ENCODE data around the gene ZNF649.

GRCh38 chr19:51884713-51885112 is 20.1 kb downstream of the ZNF649 start:
- TF ChIP-seq CTCF (IDR thresholded peaks at IDR 0.05) (no peak), POLR2AphosphoS5 (IDR thresholded peaks at IDR 0.05; ENCODE audit: low read depth, low read length) (no peak), REST (IDR thresholded peaks at IDR 0.05; ENCODE audit: insufficient read depth in 1 of 2, low read depth in 2 of 2, low read length in 1 of 2) (no peak), TCF7L2 (IDR thresholded peaks at IDR 0.05; ENCODE audit: low read depth, low read length) (no peak), SIN3A (IDR thresholded peaks at IDR 0.05; ENCODE audit: borderline replicate concordance, insufficient read depth, low read depth, low read length) (no peak)

Data from Panc1 (cell line).